Activated naive CD8-positive, alpha-beta T cell treated with anti-CD3 and anti-CD28 coated beads, Interleukin-2, amount 50 U/mL, for 16 hours (primary cell): ENCODE data around the gene PKN2.
"Not testable (repeated sequence)": the region's sequence is repeated elsewhere in the genome, so short reads cannot be mapped to it uniquely, and the experiment has no call there.

ENCODE experiments used
- DNase-seq: peaks from one replicate; pipeline ENCODE4 v3.0.0-alpha.2; 2020; ENCODE audit warnings: low read depth, low spot score

PKN2 gene

DNA sequence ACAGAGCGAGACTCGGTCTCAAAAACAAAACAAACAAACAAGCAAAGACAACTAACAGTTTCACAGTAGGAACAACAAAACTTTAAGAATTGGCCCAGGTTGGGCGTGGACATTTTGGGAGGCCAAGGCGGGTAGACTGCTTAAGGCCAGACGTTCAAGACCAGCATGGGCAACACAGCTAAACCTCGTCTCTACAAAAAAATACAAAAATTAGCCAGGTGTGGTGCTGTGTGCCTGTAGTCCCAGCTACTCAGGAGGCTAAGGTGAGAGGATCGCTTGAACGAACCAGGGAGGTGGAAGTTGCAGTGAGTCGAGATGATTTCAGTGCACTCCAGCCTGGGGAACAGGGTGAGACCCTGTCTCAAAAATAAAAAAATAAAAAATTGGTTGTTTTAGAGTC lies 193.8 kb downstream of the PKN2 start:
- DNase-seq: no peak

DNA sequence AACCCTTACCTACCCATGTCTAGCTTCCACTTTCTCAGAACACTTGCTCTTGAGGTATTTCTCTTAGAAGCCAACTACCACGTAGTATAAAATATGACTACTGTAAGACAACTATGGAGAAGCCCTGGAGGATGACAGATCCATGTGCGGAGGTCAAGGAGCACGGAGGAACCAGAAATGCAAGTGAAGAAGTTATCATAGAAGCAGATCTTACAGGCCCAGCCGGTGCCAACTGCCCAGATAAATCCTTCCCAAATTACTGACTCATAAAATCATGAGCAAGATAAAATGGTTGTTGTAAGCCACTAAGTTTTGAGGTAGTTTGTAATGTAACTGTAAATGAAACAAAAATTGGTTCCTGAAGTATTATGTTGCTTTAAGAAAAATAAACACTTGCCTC lies 194.7 kb downstream of the PKN2 start:
- no peak for DNase-seq

- not testable (repeated sequence) for DNase-seq
These were observed 196.6 kb downstream of the PKN2 start for GRCh38 chr1:88880717-88881116.

GRCh38 chr1:88883156-88883555 lies 199.1 kb downstream of the PKN2 start:
- no peak for DNase-seq
